NCI-H748 (cell line): ENCODE measurements around the gene TSPAN8.
A peak's percentile ranks its signal among the peaks of the same experiment; 100 is the strongest.
"Not testable (repeated sequence)": the region's sequence is repeated elsewhere in the genome, so short reads cannot be mapped to it uniquely, and the experiment has no call there.

Experiments
- DNase-seq: peaks from one replicate; lab custom pipeline; 2025; ENCODE audit not compliant: unreplicated experiment; lab: John Stamatoyannopoulos, UW

Gene TSPAN8

DNA sequence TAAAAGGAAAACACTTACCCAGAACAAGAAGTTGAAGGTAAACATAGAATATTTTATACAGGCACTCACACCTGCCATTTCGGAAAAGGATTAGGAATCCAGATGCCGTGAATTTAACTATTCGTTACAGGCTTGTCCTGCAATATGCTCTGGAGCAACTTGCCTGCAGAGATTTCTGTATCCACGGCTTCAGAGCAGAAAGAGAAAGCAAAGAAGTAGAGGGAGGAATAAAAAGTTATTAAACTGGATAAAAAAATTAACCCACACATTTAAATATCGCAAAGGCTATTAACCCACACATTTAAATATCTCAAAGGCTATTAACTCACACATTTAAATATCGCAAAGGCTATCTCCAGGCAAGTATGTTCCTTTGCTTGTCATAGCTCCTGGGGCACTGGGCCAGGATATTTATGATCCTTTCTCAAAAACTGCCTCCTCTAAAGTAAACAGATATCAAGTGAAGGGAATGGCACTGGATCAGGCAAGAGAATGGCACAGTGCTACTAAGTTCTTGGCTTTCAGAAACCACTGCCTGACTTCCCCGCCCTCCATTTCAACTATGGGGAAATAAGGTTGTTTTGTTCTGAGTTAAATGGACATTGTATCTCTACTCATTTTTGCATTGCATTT, at the start of gene TSPAN8:
Gene TSPAN8, minus strand, starts transcription at position 399 of the 633 bp plus-strand sequence. Its CDS starts 321 bp downstream, at position 78.
- peak; percentile 91 for DNase-seq

DNA sequence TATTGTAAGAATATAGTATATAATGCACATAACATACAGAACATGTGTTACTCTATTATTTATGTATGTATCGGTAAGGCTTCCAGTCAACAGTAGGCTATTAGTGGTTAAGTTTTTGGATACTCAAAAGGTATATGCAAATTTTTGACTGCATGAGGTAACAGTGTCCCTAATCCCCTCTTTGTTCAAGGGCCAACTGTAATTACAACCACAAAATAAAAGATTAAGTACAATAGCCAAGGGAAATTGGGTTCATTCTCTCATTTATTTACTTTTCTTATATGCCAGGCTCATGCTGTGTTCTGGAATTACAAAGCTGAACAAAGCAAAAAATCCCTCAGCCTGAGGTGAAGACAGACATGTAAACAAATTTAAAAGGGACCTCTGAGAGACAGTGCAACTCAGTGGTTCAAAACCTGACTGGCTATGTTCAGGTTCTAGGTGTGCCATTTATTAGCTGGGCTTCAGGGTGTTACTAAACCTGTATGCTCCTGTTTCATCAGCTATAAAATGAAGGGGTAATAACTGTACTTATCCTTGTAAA, 43.4 kb upstream of the TSPAN8 start:
- peak; percentile 97 for DNase-seq

DNA sequence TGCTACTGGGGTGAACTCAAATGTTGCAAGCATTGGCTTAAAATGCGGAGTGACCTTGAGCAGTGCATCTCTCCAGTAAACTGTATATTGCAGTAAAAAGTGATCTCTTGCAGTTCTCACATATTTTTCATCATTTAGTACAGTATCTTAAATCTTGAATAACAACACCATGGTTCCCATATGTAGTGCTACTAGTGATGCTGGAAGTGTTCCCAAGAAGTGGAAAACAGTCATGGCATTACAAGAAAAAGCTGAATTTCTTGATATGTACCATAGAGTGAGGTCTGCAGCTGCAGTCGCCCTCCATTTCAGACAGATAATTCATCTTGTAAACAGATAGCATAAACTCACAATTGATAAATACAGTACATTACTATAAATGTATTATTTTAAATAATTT, 42.9 kb upstream of the TSPAN8 start:
- no peak for DNase-seq

DNA sequence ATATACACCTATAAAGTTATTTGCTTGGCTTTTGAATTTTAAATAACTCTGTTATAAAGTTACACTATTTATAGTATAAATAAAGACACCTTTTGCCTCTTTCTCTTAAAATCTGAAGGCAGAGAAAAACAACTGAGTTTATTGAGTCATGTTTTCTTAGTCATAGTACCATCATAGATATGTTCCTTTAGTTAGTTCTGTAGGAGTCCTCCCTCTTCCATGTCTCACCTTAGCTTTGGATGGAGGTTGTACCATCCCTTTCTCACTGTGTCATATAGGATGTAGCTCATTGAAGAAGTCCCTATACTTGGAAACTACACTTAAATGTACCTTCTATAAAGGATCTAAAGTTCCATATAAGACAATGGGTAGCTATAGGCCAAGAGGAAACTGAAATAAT, 39.7 kb upstream of the TSPAN8 start:
- no peak for DNase-seq

DNA sequence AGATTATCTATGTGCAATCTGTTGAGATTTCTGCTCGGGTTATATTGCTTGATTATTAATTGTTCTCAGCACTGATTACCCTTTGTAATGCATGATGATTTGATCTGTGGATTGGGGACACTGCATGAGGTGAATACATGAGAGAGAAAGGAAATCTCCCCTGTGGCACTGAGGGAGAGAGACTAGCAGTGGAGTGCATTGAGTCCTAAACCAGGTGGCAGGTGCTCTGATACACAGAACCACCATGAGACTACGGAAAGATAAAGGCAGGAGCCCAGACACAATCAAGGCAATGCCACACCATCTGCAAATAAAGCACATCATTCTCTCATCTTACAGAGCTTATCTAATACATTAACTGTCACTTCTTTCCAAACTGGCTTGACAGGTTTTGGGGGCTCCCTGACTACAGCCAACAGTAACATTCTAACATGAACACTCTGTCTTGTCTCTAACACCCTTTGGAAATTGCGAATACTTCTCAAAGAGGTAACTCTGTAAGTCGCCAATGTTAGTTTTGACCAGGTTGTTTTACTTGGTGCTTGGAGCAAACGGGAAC, 37.6 kb upstream of the TSPAN8 start:
- peak; percentile 99 for DNase-seq

DNA sequence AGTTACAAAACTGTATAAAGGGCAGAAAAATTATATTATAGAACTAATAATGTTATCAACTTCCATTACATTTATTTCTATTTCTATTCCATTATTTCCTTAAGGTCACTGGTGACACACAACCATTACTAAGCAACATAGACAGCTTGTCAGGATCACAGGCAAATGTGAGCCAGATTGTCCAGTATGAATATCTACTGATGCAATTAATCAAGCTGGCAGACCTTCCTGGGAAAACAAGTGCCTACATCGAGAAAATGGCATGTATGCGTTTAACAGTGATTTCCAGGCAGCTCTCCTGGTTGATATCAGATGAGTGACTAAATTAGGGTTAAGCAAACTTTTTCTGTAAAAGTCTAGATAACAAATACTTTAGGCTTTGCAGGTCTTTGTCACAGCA, 36.9 kb upstream of the TSPAN8 start:
- DNase-seq: peak; percentile 87

DNA sequence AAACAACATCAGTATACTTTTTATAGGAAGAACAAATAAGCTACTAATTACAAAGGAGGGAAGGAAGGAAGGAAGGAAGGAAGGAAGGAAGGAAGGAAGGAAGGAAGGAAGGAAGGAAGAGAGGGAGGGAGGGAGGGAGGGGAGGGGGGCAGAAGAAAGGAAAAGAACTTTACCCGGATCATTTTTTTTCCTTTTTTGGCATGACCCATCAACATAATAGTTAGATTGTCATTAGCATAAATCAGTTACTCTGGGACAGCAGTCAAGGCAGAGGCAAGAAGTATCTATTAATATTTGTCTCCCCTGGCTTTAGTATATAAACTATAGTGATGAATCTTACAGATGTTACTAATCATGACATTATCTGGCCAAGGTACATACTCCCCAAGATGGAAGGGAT, 35.2 kb upstream of the TSPAN8 start:
- no peak for DNase-seq

DNA sequence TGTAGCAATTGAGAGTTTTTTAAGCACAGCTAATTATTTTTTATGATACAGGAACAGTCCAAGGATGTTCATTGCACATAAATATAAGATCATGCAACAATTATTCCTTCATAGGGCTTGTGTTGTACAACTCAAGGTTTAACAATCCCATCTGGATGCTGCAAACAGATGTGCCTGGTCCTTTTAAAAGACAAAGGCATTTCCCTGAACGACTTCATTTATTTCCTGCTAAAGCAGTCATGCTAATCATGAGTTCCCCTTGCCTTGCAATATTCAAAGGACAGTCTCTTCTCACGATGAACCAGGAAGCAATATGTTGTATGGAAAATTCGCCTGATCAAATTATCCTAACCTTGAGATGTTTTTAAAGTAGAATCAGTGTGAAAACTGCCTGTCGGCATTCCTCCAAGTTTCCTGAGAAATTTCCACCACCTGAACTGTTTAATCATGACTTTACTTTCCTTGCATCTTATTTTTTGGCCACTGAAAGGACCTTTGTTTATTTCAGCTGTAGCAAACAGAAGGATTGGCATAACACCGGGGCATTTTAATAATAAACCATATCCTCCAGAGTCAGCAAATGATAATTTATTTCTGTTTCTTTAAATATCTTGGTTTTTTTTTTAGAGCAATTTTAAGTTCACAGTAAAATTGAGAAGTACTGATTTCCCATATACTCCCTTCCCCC, 33.9 kb upstream of the TSPAN8 start:
- no peak for DNase-seq

DNA sequence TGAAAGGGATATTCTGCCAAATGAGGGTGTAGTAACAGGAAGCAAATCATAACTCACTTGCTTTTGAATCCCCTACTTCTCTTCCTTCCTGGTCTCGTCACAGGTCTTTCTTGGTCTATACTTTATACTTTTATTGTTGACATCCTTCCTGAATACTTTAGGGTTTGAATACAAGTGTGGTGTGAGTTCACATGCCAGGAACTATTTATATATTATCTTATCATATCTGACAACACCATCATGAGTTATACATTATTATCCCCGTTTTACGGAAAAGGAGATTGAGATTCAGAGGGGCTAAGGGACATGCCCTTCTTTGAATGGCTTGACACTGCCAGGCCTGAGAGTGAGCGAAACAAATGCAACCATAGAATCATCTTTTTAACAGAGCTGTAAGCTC, 33.0 kb upstream of the TSPAN8 start:
- DNase-seq: no peak

DNA sequence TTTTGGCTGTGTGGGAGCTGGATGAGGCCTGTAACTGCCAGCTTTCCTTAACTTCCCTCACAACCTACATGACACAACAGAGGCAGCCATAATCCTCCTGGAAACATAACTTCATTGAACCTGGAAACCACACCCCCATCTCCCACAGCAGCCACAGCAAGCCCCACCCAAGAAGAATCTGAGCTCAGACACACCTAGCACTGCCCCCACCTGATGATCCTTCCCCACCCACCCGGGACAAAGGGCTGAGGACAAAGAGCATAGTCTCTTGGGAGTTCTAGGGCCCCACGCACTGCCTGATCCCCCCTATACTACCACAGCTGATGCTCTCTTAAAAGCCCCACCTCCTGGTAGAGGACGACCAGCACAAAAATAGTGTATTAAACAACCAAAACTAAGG, 29.6 kb upstream of the TSPAN8 start:
- no peak for DNase-seq

DNA sequence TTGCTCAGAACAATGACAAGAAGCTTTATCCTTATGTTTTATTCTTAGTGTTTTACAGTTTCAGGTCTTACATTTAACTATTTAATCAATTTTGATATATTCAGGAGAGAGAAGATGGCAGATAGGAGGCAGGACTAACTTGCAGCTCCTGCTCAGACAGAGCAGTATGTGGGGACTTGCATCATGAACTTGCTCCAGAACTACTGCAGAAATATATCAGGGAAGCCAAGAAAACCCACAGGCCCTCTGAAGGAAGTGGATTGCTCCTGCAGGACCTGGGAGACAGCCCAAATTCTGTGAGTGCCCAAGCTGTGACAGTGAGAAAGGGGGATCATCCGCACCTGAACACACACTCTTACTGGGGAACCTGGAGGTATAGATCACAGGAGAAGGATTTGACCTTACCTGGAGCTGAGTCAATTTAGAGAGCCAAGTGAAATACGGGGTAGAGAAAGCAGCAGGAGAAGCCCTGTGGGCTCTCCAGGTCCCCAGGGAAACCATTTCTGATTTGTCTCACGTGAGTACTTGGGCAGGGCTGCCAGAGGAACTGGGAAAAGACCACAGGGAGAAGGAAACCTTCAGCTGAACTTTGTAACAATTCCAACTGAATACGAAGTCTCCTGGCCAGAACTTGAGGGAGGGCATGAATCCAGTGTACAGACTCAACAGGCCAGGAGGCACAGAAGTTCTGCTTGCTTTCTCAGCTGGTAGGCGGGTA, 28.9 kb upstream of the TSPAN8 start:
- no peak for DNase-seq

DNA sequence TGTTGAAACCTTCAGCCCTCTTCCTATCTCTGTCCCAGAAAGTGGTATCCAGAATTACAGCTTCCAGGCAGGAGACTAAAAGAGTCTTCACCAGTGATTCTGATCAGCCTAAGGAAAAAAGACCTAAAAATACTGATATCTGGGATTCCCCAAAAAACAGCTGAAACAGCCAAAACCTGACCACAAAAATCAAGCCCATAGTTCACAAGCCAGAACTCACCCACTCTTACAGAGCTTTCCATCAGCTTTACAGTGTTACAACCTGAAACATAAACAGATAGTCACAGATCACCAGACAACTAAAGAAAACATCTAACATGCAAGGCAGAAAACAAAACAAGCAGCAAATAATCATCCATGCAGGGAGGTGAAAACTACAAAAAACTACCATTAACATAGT, 26.0 kb upstream of the TSPAN8 start:
- no peak for DNase-seq

DNA sequence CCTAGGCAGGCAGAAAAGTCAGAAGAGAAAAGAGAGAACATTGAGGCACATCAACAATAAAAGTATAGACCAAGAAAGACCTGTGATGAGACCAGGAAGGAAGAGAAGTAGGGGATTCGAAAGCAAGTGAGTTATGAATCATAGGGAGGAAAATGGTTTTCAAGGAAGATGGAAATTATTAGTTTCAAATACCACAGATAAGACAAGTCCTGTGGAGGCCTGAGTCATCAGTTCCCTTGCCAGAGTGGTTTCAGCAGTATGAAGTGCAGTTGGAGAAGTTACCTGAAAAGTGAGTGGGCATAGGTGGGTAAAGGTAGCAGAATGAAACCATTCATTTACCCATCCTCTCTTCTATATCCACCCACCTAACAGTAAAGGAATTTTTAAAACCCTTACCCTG, 25.2 kb upstream of the TSPAN8 start:
- DNase-seq: no peak

DNA sequence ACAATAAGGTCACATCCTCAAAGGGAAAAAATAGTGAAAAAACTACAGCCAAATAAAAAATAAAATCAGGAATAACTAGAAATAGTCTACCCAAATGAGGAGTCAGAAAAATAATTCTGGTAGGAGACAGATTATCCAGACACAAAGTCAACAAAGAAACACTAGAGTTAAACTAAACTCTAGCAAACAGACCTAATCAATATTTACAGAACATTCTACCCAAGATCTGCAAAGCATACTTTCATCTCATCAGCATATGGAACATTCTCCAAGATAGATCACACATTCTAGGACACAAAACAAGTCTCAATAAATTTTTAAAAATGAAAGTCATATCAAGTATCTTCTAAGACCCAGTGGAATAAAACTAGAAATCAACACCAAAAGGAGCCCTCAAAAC, 20.4 kb upstream of the TSPAN8 start:
- DNase-seq: no peak

DNA sequence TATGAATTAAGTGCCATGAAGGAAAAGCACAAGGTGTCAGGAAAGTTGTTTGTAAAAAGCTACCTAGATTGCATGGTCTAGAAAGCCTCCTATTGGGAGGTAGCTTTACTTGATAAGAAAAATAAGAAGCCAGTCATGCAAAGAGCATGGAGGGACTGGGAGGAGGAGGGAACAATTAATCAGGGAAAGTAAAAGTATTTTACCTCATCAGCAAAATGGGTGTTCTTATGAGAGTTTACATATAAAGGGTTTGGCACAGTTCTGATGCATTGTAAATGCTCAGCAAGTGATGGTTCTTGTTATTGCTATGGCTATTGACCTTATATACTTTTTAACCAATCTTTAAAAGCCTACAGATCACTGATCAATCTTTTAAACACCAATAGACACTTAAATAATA, 17.0 kb upstream of the TSPAN8 start:
- no peak for DNase-seq

DNA sequence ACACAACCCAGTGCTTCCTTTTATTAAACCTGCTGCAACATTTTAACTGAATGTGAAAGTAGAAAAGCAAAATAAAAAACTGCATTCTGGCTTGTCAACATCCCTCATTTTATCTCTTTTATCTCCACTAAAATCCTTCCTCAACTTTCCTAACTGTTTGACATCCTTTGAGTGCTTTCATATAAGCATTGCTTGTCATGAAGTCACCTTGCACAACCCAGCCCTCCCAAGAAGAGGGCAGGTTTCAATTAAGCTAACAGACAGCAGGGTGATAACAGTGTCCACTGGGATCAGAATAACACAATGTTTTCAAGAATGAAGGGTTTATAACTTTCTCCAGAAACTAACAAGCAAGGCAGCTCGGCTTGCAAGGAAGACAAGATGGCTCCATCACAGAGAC, 16.3 kb upstream of the TSPAN8 start:
- DNase-seq: no peak

DNA sequence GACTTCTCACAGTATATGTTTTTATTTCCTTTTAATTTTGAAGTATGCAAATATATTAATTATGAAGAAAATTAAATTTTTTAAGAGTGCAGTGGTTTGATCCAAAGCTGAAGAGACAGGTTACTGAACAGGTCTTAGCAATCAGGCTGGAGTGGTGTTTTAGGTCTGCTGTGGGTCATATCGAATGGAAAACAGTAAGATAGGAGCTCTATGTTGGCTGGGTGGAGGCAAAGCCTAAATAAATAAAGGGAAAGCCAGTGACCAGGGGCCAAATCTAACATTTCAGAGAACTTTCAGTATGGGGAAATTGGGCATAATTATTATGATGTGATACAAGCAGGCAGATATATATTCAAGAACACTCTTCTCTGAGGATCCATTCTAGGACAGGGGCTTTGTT, 12.7 kb upstream of the TSPAN8 start:
- DNase-seq: no peak

DNA sequence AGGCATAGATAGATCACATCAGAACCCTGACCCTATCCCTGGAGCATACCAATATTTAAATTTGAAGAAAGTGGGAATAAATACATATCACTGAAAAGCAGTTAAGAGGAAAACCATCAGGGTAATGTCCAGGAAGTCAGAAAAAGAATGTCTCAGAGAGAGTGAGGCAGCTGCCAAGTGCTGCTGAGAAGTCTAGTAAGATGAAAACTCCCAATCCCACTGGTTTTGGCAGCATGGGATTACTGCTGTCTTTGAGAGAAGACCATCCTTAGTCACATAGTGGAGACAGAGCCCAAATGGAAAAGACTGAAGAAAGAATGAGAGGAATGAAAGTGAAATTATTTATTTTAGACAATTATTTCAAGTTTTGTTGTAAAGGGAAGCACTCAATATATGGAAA, 11.5 kb upstream of the TSPAN8 start:
- DNase-seq: no peak

DNA sequence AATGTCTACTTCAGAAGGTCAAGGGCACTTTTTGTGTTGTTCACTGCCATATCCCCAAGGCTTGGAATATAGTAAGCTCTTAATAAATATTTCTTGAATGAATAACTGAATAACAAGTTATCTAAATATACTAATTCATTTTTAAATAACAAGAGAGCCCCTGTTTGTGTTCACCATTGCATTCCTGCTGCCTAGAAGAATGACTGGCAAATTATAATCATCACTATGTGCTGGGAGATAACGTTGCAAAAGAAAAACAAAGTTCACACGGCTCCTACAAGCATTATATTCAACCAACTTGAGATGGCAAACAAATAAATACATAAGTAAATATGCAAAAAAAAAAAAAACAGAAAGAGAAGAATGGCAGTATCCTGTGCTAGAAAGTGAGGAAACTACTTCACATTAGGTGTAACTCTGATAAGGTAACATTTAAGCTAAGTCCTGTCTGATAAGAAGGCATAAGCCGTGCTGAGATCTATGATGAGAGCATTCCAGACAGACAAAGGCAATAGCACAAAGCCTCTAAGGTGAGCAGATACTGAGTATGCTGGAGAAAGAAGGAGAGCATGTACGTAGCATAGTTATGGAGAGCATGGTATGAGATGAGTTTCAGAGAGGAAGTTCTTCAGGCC, 9.2 kb upstream of the TSPAN8 start:
- no peak for DNase-seq

DNA sequence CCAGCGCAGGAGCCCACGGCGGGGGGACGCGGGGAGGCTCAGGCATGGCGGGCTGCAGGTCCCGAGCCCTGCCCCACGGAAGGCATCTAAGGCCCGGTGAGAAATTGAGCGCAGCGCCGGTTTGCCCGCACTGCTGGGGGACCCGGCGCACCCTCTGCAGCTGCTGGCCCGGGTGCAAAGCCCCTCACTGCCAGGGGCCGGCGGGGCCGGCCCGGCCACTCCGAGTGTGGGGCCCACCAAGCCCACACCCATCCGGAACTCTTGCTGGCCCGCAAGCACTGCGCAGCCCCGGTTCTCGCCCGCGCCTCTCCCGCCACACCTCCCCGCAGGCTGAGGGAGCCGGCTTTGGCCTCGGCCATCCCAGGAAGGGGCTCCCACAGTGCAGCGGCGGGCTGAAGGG, 8.5 kb upstream of the TSPAN8 start:
- DNase-seq: no peak

DNA sequence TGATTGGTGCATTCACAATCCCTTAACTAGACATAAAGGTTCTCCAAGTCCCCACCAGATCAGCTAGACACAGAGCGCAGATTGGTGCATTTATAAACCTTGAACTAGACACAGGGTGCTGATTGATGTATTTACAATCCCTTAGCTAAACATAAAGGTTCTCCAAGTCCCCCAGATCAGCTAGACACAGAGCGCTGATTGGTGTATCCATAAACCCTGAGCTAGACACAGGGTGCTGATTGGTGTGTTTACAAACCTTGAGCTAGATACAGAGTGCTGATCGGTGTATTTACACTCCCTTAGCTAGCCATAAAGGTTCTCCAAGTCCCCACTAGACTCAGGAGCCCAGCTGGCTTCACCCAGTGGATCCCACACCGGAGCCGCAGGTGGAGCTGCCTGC, 8.0 kb upstream of the TSPAN8 start:
- DNase-seq: not testable (repeated sequence)
